Uterus (tissue), 2 donors: ENCODE results near the gene BICD1.

ENCODE experiments used
- CTCF ChIP-seq, 4 experiments: fragments of 200-600 bp in 2 of 4; fragments of 450-650 bp in 2 of 4; sonication (generic) in 2 of 4; IDR thresholded peaks; one replicate each; pipeline ENCODE4 v1.5.1; 2016 to 2019; ENCODE audit warnings: antibody characterized with exemption in 4 of 4, mild to moderate bottlenecking in 2 of 4, moderate library complexity in 1 of 4
- POLR2A ChIP-seq, 2 donors: fragments of 450-650 bp; IDR thresholded peaks; one replicate each; pipeline ENCODE4 v1.6.1; 2016; ENCODE audit warnings: antibody characterized with exemption in 2 of 2, mild to moderate bottlenecking in 1 of 2, moderate library complexity in 1 of 2

GRCh38 chr12:32260696-32261095, 154.0 kb downstream of the BICD1 start:
- TF ChIP-seq POLR2A (IDR thresholded peaks at IDR 0.05) (no peak), CTCF (IDR thresholded peaks at IDR 0.05) (no peak)
